Thymus (tissue), 11 donors: ENCODE results near the gene ATXN1. TPM values are rescaled to one million over a fixed set of nuclear protein-coding genes. Genes with fewer than 3 reads are reported as not detected.
A peak's percentile ranks its signal among the peaks of the same experiment; 100 is the strongest.

Experiments
- DNase-seq, 9 donors: peaks; one replicate each; pipeline ENCODE4 v3.0.0-alpha.2; 2013; ENCODE audit warnings: low spot score in 9 of 9, low read depth in 6 of 9, missing footprints in 1 of 9
- H3K27ac ChIP-seq, 2 donors: one replicate each; pipeline ENCODE4 v1.5.1; 2013; ENCODE audit warnings: control low read depth in 1 of 2, low read depth in 1 of 2, low read length in 1 of 2, mild to moderate bottlenecking in 1 of 2, moderate library complexity in 1 of 2
- H3K27me3 ChIP-seq, 2 donors: one replicate each; pipeline ENCODE4 v1.5.1; 2013; ENCODE audit warnings: low read length in 1 of 2; ENCODE audit not compliant: control insufficient read depth in 2 of 2, insufficient read depth in 1 of 2
- H3K36me3 ChIP-seq, 2 donors: one replicate each; pipeline ENCODE4 v1.5.1; 2013; ENCODE audit warnings: low read length in 1 of 2, mild to moderate bottlenecking in 1 of 2, moderate library complexity in 1 of 2; ENCODE audit not compliant: control insufficient read depth in 2 of 2, insufficient read depth in 2 of 2
- H3K4me1 ChIP-seq, 2 donors: one replicate each; pipeline ENCODE4 v1.5.1; 2013; ENCODE audit warnings: low read length in 2 of 2; ENCODE audit not compliant: control insufficient read depth in 2 of 2, insufficient read depth in 2 of 2
- H3K4me3 ChIP-seq, 2 donors: one replicate each; pipeline ENCODE4 v1.5.1; 2013; ENCODE audit warnings: low read length in 2 of 2, control low read depth in 1 of 2, mild to moderate bottlenecking in 1 of 2
- H3K9me3 ChIP-seq, 2 donors: one replicate each; pipeline ENCODE4 v1.5.1; 2013; ENCODE audit warnings: low read length in 1 of 2, mild to moderate bottlenecking in 1 of 2; ENCODE audit not compliant: control insufficient read depth in 2 of 2, insufficient read depth in 1 of 2
- WGBS: extraction: QIAGEN DNeasy Blood & Tissue Kit; methylation state at CpG from one replicate; pipeline ENCODE4 v1.1.7; 2013; 5-methylcytosine and 5-hydroxymethylcytosine counted together
- polyA plus RNA-seq: library from polyadenylated mRNA; stranded (reverse); fragments of 200-250 nt; gene quantifications from one replicate; pipeline ENCODE4 v1.2.3, GENCODE V29; 2013
- total RNA-seq: library from RNA; stranded (reverse); fragments of 120-200 nt; gene quantifications from one replicate; pipeline ENCODE4 v1.2.4, GENCODE V29; 2013
- donor health status: healthy.

Gene ATXN1
- total and polyA plus RNA-seq, 2 donors = 6.8 to 7.1 TPM

DNA sequence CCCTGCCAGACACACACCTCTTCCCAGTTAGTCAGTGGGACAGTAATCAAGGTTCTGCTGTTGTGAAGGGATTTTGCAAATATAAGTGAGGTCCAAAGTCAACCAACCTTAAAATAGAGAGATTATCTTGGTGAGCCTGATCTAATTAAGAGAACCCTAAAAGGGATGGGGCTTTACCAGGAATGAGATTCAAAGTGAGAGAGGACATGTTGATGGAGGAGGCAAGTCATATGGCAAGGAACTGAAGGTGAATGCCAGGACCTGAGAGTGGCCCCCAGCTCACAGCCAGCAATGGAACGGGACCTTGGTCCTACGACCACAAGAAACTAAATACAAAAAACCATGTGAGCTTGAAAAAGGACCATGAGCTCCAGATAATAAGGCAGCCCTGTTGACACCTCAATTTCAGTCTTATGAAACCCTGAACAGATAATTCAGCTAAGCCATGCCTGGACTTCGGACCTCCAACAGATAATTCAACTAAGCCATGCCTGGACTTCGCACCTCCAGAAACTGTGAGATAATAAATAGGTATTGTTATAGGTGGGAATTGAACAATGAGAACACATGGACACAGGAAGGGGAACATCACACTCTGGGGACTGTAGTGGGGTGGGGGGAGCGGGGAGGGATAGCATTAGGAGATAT, 269.5 kb downstream of the ATXN1 start:
- WGBS = 98% methylated on average over 5 of the region's 5 CpGs

DNA sequence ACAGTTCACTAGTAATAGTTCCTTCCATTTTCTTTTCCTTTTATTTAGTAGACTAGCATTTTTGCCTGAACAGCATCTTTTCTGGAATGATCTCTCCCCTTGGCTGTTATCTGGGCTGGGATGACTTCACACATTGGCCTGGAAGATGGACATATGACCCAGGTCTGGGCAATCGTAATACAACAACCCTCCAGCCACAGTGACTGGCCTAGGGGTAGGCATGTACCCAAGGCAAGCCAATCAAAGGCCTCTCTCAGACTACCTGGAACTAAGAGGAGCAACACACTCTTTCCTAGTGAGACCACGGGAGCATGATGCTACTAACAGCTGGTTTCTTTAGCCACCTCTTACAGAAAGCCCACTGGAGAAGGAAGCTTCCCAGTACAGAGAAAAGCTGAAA, 270.6 kb downstream of the ATXN1 start:
- no peak for DNase-seq
- Histone ChIP-seq H3K4me3 (no peak overlapping the region), H3K9me3 (no peaks in the 10 kb centered on the region), H3K27me3 (no peaks in the 10 kb centered on the region), H3K4me1 (peaks cover 18 to 48% of the 10 kb centered on the region in 2 donors), H3K36me3 (no peaks in the 10 kb centered on the region), H3K27ac (no peak overlapping the region)
- 94% methylated on average over 2 of the region's 2 CpGs for WGBS

More for the DNA sequence above, 269.5 kb downstream of the ATXN1 start:
- H3K27me3 ChIP-seq = no peaks in the 10 kb centered on the region
- no peaks in the 10 kb centered on the region for H3K36me3 ChIP-seq
- no peak overlapping the region for H3K4me3 ChIP-seq
- DNase-seq = no peak
- H3K4me1 ChIP-seq = peaks cover 12 to 40% of the 10 kb centered on the region in 2 donors
- H3K9me3 ChIP-seq = no peaks in the 10 kb centered on the region
- H3K27ac ChIP-seq = no peak overlapping the region

DNA sequence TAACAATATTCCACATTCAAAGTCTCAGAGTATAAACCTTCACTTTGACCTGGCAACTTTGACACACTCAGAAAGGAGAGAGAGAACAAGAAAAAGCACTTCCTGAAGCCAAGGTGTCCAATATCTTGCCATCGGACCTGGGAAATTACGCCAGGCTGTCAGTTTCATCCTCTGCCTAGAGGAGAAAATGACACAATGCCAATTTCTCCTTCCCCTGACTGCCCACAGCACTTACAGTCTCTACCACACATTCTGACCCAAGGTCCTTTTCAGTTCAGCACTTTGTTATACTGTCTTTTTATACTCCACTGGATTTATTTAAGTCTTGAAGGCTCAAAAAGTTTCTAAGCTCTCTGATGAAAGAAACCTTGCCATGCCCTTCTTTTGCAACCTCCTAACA, 272.4 kb downstream of the ATXN1 start:
- H3K9me3 ChIP-seq = no peaks in the 10 kb centered on the region
- no peak for DNase-seq
- H3K4me1 ChIP-seq = peaks cover 31 to 54% of the 10 kb centered on the region in 2 donors
- H3K27me3 ChIP-seq = no peaks in the 10 kb centered on the region
- H3K4me3 ChIP-seq = no peak overlapping the region
- H3K36me3 ChIP-seq = no peaks in the 10 kb centered on the region
- H3K27ac ChIP-seq = peak overlapping the region in 1 of 2 donors; percentile 26
- WGBS = 87% methylated on average over 2 of the region's 2 CpGs

DNA sequence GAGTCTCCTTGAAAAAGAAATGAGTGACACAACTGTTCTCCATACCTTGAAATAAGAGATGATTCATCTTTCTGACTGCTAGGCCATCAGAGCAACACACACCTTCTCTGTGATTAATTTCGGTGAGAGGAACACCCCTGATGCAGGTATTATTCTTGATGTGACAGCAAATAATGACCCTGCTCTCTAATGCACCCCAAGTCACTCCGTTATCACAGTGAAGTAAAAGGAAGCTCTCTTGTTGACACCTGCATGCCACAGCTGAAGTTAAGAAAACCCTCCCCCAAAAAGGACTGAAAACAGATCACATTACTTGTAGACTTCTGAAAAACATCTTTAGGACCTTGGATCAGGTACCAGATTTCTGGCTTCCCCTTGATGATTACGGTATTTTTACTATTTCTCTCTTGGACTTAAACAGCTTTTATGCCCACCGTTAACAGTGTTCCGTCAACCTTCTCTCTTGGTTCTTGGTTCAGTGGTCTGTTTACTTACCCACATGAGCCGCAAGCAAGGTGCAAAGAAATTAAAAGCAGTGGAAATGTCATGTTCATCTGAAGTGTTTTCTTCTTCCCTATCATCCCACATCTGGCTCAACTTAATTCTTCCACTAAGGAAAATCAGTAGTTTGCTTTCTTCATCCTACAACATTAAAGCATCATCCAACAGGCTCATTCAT, 273.1 kb downstream of the ATXN1 start:
- peaks cover 34 to 50% of the 10 kb centered on the region in 2 donors for H3K4me1 ChIP-seq
- no peaks in the 10 kb centered on the region for H3K9me3 ChIP-seq
- H3K4me3 ChIP-seq = no peak overlapping the region
- no peaks in the 10 kb centered on the region for H3K27me3 ChIP-seq
- 64% methylated on average over 6 of the region's 6 CpGs for WGBS
- DNase-seq = peak in 4 of 9 donors; percentile 45 to 79 (median 50)
- H3K27ac ChIP-seq = peak overlapping the region in 1 of 2 donors; percentile 74
- H3K36me3 ChIP-seq = no peaks in the 10 kb centered on the region

DNA sequence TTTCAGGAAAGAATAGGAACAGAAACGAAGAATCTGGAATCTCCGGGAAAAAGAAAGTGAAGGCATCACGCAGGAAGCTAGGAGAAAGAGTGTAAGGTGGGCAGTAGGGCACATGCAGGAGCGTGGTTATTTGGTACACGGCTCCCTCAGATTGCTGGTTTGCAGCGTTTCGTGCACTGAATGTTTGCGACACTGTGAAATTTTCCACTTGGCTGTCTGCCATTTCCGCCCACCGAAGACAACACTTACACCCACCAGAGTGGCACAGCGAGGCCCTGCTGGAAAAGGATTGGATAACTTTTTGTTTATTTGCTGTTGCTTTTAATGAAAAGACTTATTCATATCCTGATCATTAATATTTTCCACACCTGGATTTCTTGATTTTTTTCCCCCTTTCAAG, 274.6 kb downstream of the ATXN1 start:
- no peak for DNase-seq
- 96% methylated on average over 11 of the region's 11 CpGs for WGBS
- Histone ChIP-seq H3K27me3 (no peaks in the 10 kb centered on the region), H3K36me3 (no peaks in the 10 kb centered on the region), H3K27ac (no peak overlapping the region), H3K4me3 (no peak overlapping the region), H3K9me3 (peaks cover 0 to 2% of the 10 kb centered on the region in 2 donors), H3K4me1 (peaks cover 42 to 56% of the 10 kb centered on the region in 2 donors)

DNA sequence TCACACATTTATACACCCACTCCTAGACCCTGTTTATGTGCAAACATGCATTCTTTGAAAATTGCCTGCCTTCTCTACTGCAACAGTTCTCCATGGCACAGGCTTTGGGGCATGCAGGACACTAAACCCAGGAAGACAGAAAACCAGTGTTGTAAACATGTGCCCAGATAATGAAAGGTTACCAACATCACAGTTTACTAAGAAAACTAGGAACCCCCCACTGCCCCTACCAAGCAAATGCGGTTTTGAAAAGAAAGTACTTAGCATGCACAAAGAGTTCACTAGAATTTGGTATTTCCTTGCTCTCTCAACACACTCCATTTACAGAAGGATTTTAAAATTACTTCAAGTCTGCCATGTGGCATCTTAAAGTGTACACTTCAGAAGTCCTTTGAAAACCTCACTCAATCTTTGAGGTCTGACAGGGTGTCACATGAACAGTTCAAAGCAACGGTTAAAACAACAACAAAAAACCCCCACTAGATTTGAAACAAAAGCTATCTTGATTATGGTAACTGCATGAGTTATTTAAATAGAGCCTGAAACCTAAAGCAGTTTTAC, 277.9 kb downstream of the ATXN1 start:
- H3K27ac ChIP-seq = peak overlapping the region; percentile 83 to 87
- DNase-seq = peak; percentile 56 to 96 (median 85)
- peaks cover 44 to 54% of the 10 kb centered on the region in 2 donors for H3K4me1 ChIP-seq
- H3K9me3 ChIP-seq = peaks cover 0 to 2% of the 10 kb centered on the region in 2 donors
- no peak overlapping the region for H3K4me3 ChIP-seq
- WGBS = 11% methylated on average over 2 of the region's 2 CpGs
- H3K36me3 ChIP-seq = no peaks in the 10 kb centered on the region
- H3K27me3 ChIP-seq = no peaks in the 10 kb centered on the region

DNA sequence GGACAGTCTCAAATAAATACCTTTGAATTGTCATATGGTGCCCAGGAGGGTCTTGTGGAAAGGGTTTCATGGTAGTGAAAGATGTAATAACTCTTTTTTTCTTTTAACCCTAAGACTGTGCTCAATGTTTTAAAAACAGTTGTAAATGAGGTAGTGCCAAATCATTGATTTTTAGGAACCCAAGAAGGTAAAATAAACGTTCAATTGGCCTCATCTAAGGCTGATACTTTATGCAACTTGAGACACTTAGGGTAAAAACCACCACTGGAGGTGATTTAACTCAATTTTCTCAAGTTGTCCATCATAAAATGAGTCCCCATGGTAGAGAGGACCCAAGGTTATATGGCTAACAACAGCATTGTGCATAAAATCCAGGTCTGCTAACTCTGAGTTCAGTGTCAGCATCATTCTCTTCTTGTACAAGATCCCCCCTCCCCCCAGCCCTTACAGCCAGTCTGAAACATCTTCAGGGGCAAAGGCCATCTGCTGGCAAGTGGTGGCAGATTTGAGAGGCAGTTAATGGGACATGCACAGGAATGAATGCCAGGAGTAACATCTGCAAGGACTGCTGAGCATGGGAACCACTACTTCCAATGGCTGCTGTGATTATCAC, 278.5 kb downstream of the ATXN1 start:
- H3K4me1 ChIP-seq = peaks cover 42 to 48% of the 10 kb centered on the region in 2 donors
- H3K36me3 ChIP-seq = no peaks in the 10 kb centered on the region
- 95% methylated on average over 1 of the region's 1 CpG for WGBS
- peak in 1 of 9 donors; percentile 28 for DNase-seq
- H3K27ac ChIP-seq = peak overlapping the region; percentile 83 to 87
- peaks cover 0 to 2% of the 10 kb centered on the region in 2 donors for H3K9me3 ChIP-seq
- no peaks in the 10 kb centered on the region for H3K27me3 ChIP-seq
- H3K4me3 ChIP-seq = no peak overlapping the region

DNA sequence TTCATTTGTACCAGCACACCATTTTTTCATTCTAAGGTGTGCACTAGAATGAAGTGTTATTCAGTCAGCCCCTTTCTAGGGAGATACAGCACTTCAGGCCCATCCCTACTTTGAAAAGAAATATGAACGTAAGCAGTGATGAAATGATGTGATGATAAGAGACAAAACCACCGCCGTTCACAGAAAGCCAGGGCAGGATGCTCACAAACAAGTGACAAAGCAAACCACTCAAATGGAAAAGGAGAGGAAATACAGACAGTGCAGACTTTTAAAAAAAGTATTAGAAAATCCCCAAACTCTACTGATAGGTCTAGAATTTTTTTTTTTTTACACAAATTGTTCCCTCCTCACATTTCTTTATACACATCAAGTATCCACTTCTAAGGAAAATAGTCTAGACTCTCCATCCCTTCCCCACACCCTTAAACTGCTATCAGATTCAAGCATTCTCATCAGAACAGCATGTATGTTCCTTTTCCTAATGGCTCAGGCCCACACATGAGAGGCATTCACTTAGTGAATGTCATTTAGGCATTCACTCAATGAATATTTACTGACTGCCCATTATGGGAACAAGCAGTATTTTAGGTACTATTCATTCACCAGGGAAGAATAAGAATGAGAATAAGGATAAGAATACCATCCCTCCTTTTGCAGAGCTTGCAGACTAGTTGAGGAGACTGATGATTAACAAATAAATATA, 279.4 kb downstream of the ATXN1 start:
- Histone ChIP-seq H3K27me3 (no peaks in the 10 kb centered on the region), H3K4me1 (peaks cover 42 to 43% of the 10 kb centered on the region in 2 donors), H3K4me3 (no peak overlapping the region), H3K36me3 (no peaks in the 10 kb centered on the region), H3K9me3 (peaks cover 0 to 2% of the 10 kb centered on the region in 2 donors), H3K27ac (peak overlapping the region in 1 of 2 donors; percentile 67)
- 7% methylated on average over 3 of the region's 3 CpGs for WGBS
- peak in 5 of 9 donors; percentile 57 to 87 (median 62) for DNase-seq
